GM18873 (cell line): ENCODE measurements around the gene OS9.

Experiments
- ATAC-seq: cut with Tn5 transposase; IDR thresholded peaks from one replicate; pipeline ENCODE4 v1.9.1; 2021; ENCODE audit warnings: mild to moderate bottlenecking, moderate library complexity, moderate number of reproducible peaks; ENCODE audit not compliant: unreplicated experiment, low FRiP score

OS9 gene

DNA sequence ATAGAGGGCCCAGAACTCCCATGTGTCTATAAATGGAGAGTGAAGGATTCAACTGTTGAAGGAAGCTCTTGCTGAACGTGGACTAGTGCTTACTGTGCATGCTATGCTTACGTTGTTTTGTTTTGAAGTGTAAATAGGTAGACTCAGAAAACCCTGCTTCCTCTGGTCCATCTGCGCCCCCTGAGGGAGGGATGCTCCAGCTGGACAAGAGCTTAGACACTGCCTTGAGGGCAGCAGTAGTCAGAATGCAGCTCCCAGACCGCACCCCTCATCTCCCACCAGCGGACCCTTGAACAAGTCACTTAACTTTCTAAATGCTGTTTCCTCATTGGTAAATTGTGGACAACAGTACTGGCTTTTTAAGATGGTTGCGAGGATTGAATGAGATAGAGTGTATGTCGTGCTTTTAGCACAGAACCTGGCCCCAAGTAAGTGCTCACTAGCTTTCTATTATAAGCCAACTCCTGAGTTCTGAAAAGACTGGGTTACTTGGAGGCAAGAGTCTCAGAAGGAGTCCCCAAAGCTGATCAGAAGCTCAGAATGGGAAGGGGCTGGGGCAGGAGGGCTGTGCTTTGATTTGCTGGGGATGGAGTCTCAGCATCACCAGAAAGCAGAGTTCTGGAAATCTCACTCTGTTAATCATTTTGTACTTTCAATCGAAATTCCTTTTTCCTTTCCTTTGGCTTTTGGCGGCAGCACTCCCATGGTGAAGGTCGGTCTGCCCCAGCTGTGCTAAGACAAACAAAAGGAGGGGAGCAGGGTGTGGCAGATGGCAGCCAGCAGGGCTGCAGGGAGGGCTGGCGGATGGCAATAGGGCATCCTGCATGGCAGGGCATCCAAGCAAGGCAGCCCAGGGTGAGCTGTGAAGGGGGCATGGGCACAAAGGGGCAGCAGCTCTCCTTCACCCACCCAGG, 29.0 kb downstream of the OS9 start:
- no peak for ATAC-seq

DNA sequence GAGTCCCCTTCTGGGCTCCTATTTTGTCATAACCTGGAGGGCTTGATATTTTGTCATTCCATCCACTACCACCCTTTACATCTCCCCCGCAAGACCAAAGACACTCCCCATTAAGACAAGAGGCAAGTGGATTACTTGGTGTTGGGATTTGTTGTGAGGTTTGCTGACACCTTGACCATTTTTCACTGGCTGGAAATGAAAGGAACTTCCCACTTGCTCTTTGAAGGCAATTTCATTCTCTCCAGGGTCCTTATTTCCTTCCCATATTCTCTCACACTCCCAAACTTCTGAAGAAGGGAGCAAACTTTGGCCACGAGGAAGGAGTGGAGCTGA, 29.7 kb downstream of the OS9 start:
- no peak for ATAC-seq

DNA sequence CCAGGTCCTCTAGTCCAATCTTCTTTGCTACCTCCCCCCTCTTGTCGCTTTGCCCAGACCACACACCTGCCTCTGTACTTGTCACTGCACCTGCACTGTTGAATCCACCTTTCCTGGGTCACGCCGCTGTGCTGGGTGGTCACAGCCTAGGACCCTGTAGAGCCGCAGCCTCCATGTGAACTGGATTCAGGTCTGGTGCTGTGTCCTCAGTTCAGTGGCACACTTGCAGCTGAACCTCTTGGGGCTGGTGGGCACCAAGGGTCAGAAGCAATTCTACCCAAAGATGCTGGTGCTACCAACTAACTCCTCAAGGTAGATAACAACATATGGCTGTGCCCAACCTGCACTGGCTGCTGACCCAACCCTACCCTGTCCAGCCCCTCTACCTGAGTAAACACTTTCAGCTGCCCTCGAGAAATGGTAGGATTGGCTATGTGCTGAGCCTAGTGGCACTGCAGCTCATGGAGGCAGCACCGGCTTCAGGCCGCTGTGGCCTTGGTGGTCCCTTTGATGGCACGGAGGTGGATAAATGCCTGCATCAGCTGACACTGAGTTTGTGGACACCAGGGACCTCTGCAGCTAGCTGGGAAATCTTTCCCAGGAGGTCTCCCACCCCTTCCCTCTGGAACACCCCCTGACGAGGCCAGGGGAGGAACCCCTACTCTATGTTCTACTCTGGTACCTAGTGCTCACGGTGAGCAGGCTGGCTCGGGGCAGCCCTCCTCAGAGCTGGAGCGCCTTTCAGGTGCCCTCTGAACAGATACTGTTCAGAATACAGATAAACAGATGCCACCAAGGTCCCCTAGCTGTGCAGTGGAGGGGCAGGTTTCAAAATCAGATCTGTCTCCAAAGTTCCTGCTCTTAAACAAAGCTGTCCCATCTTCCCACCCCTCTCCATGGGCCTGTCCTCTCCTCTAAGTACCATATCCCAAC, 30.3 kb downstream of the OS9 start:
- ATAC-seq, result no peak

DNA sequence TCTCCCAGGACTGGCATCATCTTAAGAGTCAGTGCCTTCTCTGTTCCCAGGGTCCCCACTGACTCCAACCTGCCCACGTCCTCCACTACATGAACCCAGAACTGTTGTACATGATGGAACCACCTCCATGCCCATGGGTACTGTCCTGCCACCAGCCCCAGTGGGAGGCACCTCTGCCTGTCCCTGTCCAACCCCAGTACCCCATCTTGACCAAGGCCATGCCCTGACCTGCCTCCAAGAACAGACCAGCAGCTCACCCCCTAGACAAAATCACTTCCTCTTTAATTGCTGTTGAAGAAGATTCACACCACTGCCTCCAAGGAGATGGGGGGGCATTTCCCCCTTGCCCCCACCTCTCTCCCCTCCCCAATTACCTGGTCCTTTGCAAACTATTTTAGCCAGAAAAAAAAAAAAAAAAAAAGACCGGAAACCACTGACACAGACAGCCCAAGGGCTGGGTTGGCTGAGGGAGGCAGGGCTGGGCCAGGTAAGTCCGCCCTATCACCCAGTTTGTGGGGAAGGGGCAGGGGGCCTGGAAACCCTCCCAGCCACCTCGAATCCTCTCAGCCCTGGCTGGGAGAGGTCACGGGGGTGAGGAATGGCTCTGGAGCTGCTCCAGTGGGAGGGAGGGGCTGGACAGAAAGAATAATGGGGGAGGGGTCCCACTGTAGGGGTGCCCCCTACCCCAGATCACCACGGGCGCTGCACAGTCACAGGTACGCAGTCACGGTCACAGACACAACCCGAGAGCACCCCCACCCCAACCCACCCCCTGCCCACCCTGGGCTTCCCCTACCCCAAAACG, 31.2 kb downstream of the OS9 start:
- no peak for ATAC-seq

DNA sequence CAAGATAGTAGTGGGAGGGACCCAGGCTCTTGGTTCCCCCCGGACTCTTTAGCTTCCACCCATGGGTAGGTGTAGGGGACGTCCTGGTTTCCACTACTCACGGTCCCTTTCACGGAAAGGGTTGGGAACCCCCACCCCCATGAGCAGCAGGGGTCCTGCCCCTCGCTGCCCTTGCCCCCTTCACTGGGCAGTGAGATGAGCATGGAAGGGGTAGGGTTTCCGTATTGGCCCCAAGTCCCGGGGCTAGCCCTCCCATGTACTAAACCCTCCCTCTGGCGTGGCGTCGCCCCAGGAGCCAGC, 31.9 kb downstream of the OS9 start:
- ATAC-seq, result no peak

DNA sequence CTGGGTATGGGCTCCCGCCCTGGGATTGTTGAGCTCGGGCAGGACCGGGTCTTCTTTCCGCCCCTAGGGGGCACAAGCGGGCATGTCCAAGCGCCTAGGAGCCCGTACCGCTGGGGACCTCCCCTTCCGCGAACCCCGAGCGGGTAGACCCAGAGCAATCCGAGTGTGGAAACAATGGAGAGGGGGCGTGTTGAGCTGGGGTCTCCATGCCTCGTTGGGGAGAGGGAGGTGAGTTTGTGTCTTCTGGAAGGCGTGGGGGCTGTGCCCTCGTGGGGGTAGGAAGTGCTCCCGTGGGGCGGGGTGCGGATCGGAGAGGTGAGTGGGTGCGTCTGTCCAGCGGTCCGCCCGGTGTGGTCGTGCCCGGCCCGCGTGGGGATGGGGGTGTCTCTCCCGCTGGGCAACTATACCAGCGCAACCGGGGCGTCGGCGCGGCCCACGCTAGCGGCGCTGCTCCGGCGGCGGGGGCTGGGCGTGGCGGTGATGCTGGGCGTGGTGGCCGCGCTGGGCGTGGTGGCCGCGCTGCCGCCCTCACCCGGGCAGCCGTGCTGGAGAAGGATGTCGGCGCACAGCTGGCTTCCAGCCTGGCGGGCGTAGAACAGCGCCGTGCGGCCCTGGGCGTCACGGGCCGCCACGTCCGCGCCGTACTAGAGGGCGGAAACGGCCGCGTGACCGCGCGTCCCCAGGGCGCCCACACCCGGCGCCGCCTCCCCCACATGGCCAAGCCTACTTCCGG, 32.4 kb downstream of the OS9 start:
- no peak for ATAC-seq

DNA sequence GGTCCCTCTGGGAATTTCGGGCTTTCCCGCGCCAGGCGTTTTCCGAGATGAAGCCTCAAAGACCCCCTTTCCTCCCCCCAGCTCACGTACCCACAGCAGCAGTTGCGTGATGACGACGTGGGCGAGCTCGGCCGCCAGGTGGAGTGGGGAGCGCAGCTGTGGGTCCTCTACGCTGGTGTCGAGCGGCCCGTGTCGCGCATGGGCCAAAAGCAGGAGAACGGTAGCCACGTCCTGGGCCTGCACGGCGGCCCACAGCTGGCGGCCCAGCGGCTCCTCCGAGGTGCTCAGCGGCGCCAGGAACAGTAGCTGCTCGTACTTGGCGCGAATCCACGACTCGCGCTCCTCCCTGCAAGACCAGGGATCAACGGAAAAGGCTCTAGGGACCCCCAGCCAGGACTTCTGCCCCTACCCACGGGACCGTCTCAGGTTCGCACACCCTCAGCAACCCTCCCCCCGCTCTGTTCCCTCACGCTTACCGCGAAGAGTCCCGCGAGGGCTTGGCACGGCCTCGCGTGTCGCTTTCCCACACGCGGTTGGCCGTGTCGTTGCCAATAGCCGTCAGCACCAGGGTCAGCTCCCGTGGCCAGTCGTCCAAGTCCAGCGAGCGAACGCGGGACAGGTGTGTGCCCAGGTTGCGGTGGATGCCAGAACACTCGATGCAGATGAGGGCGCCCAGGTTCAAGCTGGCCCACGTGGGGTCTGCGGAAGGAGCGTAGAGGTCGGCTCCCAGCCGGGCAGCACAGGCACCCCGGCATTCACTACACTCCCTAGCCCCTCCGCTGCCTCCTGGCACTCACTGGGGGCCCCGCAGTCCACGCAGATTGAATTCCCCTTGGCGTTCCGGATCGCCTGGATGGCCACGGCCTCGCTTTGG, 33.2 kb downstream of the OS9 start:
- ATAC-seq, result no peak

DNA sequence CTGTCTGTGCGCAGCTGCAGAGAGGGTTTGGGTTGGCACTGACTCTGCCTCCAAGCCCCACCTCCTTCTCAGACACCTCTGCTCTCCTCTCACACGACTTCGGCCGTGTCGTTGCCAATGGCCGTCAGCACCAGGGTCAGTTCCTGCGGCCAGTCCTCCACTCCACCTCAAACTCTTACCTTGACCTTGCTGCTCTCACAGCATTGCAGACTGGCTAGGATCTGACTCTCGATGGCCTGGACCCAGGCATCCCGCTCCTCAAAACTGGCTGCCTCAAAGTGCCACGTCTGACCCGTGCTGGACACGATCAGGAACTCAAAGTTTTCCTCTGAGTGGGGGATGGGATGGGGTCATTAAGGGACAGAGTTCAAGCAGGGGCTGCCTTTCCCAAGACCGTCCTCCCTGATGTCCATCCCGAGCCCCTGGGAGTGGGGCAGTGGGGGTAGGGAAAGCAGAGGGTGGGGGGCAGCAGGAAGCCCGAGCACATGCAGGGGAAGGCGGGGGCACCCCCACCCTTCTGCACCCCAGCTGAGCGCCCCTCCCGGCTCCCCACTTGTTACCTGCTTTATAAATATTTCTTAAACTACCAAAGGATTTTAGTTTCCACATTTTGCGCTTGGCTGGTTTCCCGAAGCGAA, 33.9 kb downstream of the OS9 start:
- no peak for ATAC-seq

DNA sequence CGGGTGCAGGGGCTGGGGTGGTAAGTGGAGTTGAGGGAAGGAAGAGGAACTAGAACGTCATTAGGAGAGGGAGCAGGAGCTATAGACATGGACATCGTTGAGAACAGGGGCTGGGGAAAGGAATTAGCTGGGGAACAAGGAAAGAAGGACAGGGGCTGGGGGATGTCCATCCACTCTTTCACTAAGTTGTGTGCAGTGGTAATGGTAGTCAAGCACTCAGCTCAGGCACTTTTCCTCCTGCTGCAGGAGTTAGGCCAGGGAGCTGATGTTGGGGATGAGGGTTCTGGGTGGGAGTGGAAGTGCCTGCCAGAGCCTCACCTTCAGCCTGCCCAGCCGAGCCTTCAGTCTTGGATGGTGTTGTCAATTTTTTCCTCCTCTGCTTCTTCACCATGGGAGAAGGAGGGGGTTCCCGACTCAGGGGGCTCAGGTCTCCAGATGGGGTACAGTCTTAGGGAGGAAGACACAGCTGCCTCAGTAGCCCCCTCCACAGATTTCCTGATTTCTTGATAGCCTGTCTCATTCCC, 35.5 kb downstream of the OS9 start:
- ATAC-seq, result no peak

DNA sequence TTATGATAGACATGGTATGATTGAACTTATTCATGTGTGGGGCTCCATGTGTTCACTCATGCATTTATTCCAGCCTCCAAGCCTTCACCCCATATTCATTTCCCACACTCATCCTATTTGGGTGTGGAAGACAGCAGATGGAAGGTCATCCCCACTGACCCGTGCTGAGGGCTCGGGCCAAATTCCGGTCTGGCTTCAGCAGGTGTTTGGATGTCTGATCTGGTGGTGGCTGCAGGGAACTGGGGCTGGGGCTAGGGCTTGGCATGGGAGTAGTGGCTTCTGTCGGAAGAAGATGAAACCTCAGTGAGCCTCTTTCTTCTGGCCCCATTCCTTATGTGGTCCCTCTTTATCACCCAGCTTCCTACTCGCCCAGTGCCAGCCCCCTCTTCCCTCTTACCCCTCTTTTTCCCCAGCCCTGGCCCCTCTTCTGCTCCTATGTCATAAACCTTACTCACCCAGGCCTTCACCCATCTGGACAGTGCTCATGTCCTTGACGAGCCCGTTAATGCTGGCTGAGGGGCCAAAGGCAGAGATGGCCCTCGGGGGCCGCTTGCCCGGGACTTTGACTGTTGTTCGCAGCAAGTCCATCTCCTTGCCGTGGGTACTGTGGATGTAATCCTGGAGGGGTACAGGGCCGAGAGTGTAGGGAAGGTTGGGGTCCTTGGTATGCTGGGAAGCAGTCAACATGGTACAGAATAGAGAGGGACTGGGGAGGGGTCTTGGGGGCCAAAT, 36.6 kb downstream of the OS9 start:
- ATAC-seq, result no peak

DNA sequence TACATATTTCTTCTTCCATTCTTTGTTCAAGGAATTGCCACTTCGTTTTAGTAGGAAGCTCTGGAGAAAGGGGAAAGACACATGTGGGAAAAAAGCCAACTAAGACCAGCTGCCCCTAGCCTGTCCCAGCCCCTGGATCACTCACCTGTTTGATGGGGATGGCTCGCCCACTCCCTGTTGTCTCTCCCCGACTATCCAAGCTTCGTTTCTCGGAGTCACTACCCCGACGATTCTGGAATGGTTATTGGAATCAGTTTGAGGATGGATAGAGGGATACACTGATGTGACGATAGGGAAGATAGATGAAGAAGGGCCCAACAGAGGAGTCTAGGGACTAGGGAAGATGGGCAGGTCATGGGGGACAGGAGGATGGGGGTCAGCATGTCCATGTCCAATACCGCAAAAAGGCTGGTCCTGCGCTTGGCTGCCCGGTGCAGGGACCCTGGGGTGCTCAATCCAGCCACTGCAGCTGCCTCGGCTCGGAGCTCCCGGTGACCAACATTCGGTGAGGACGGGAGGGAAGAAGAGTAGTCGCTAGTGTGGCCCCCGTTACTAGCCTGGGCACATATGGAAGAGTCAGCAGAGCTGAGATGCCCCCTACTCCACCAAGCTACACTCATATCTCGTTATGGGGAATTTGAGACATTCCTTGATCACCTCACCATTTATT, 37.6 kb downstream of the OS9 start:
- no peak for ATAC-seq

DNA sequence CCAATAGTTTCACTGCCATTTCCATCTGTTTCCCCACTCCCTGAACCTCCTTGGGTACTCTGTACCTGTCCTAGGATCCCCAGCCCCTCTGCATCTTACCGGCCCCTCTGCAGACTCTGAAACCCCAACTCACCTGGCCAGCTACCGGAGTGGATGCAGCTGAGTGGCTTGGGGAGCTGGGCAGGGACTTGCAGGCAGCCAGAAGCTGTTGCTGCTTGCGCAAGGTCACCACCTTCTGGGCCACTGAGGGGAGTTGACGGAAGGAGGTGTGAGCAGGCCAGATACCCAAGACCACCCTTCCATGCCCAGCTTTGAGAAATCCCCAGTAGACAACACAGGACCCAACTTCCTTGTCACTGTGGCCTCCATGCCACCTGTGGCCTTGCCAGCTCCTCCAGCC, 38.3 kb downstream of the OS9 start:
- ATAC-seq, result no peak

DNA sequence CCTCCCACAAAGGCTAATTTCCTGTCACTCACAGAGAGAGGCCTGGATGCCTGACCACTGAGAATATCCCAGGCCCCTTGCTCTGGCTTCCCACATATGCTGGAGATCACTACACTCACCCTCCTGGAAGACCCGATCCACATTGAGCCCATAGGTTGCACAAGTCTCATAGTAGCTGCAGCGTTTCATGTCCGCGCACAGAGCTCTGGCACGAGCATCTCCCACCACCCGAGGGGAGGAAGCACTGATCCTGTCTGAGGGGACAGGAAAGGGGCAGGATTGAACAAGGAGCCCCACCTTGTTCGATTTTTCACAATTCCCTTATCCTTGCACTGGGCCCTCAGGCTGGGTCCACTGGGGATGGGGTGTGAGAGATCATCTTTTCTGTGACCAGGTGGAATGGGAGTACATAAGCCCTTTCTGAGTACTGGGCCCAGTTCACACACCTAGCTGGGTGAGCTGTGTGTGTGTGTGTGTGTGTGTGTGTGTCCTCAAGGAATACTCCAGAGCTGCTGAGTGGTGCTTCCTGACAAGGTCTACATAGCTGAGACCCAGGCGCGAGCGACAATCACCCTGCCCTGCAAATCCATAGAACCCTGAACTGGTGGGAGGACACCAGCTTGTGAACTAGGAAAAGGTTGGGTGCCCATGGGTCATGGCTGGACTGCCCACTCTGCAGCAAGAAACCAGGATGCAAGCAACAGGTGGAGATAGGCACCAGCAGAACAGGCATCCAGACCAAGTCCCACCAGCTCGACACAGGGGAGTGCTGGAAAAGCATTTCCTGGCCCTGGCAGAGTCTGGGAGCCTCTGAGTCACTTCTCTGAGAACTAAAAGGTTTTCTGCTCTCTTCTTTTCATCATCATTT, 39.0 kb downstream of the OS9 start:
- ATAC-seq, result no peak

DNA sequence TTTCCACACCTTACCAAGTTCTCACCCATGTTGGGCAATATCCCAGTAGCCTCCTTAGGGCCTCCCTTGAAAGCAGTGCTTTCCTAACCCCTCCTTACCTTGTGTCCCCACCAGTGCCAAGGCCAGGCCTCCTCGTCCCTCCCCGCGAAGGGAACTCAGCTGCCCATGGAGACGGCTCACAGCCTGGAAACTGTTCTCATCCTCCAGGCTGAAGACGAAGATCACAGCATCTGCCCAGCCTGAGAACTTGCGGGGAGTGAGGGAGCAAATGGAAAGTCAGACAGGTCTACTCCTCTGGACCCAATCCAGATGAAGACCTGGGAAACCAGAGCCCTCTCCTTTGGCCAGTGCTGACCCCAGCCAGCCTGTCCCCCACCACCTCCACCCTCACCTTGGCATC, 40.0 kb downstream of the OS9 start:
- no peak for ATAC-seq

DNA sequence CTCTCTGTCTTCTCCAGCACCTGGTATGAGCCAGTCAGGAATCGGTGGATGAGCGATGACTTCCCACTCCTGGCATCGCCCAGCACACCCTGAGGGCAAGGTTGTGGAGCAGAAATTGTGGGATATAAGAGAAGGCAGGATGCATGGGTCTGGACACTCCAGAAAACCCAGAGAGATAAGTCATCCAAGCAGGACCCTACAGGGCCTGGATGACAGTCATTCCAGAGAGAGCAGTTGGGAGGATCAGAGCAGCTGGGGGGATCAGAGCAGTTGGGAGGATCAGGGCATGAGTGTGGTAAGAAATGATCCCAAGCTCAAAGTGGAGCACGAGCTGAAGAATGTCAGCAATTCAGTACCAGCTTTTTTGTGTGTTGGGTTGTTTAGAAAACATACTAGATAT, 40.7 kb downstream of the OS9 start:
- no peak for ATAC-seq

DNA sequence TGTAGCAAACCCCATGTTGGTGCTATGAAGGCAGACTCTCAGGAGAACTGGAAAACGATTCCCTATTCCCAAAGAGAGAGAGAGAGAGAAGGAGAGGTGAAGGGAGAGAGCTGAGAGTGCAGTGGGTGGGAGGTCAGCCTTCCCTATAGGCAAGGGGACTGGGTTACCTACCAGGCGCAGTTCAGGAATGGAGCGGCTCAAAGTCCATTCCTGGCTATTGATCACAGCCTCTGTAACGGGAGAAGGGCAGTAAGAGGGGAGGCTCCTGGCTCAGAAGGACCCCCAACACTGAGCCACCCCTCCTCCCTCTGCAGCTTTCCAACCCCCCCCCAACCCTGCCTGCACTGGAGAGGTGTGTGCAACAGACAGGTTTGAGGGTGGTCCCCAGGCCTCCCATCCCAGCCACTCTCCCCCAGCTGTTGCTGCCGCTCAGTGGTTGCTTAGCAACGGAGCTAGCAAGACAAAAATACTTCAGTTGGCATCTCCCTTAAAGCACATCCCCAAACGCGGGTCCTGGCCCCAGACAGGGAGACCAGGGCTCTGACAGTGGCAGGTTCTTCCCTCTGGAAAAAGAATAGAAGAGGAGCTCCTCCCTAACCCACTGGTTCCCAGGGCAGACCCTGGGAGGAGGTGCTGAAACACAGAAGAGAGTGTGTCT, 41.4 kb downstream of the OS9 start:
- no peak for ATAC-seq
